Testis (tissue), 3 donors: Measurements from ENCODE around the gene MTOR. TPM values are rescaled to one million over a fixed set of nuclear protein-coding genes. Genes with fewer than 3 reads are reported as not detected.

Source experiments
- DNase-seq: peaks from one replicate; pipeline ENCODE4 v3.0.0-alpha.2; 2019
- H3K27ac ChIP-seq, 2 donors: fragments of 200-600 bp; sonication (generic); one replicate each; pipeline ENCODE4 v1.5.1; 2019
- H3K27me3 ChIP-seq: fragments of 200-600 bp; sonication (generic); one replicate; pipeline ENCODE4 v1.5.1; 2019
- H3K36me3 ChIP-seq: fragments of 200-600 bp; sonication (generic); one replicate; pipeline ENCODE4 v1.5.1; 2017; ENCODE audit warnings: low read depth; ENCODE audit errors: missing control alignments
- H3K4me1 ChIP-seq: fragments of 200-600 bp; sonication (generic); one replicate; pipeline ENCODE4 v1.5.1; 2019
- H3K4me3 ChIP-seq, 2 donors: fragments of 200-600 bp; sonication (generic); one replicate each; pipeline ENCODE4 v1.5.1; 2017 to 2019
- H3K9me3 ChIP-seq: fragments of 200-600 bp; sonication (generic); one replicate; pipeline ENCODE4 v1.5.1; 2017
- POLR2A ChIP-seq: fragments of 450-650 bp; IDR thresholded peaks from one replicate; pipeline ENCODE4 v1.6.1; 2017; ENCODE audit warnings: antibody characterized with exemption, mild to moderate bottlenecking, moderate library complexity
- WGBS, 2 donors: methylation state at CpG; one replicate each; pipeline ENCODE4 v1.1.5; 2018; 5-methylcytosine and 5-hydroxymethylcytosine counted together
- intact Hi-C: fragments of 100-400 bp; cut with DNase I; formaldehyde crosslinking; loops from one replicate; pipeline ENCODE4 v1.15.1; 2023; ENCODE audit warnings: low total_unique reads
- polyA plus RNA-seq: library from polyadenylated mRNA; stranded (reverse); fragments of 350-450 nt; fragmentation: Illumina TruSeq; extraction: RNeasy Lipid Tissue Mini Kit (QIAGEN cat#74804); gene quantifications from one replicate; pipeline ENCODE4 v1.2.3, GENCODE V29; 2014; ENCODE audit warnings: low read depth, low replicate concordance; ENCODE audit not compliant: insufficient read depth
- total RNA-seq, 2 donors: library from RNA; depleted of rRNA; stranded (reverse); fragments of >200 nt; gene quantifications; one replicate each; pipeline ENCODE4 v1.2.3, GENCODE V29; 2016
- TF ChIP-seq, protein P1 (sequence below), 3 experiments: fragments of 450-650 bp in 2 of 3; fragments of 200-600 bp in 1 of 3; sonication (generic) in 1 of 3; IDR thresholded peaks; one replicate each; pipeline ENCODE4 v1.5.1; 2016 to 2019; ENCODE audit warnings: antibody characterized with exemption in 3 of 3, mild to moderate bottlenecking in 2 of 3, moderate library complexity in 1 of 3

The MTOR gene
- total and polyA plus RNA-seq, 3 donors from 2014 or later: 83.3 to 129 (median 108) TPM

DNA sequence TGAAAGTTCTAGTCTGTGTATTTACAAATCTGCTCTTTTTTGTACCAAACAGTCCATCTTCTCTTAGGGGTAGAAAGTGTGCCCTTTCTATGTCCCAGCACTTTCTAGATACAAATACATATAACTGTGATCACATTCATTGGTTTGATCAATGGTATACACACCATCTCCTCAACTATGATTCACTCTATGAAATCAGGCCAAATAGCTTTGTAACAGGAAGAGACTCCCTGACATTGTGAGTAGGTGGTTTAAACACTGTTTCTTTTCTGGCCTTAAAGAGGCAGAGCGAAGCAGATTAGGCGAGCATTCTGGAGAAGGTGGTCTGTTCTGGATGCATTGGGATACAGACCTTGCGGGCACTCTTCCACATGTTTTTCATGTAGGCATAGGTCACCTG is 123.4 kb downstream of the MTOR start:
- intact Hi-C loops: no loop called here
- no peak for DNase-seq
- WGBS, 2 donors: 71 to 82% methylated on average over 3 of the region's 3 CpGs
- H3K27ac ChIP-seq: peak overlapping the region; percentile 3 to 54
- TF ChIP-seq, protein P1, sequence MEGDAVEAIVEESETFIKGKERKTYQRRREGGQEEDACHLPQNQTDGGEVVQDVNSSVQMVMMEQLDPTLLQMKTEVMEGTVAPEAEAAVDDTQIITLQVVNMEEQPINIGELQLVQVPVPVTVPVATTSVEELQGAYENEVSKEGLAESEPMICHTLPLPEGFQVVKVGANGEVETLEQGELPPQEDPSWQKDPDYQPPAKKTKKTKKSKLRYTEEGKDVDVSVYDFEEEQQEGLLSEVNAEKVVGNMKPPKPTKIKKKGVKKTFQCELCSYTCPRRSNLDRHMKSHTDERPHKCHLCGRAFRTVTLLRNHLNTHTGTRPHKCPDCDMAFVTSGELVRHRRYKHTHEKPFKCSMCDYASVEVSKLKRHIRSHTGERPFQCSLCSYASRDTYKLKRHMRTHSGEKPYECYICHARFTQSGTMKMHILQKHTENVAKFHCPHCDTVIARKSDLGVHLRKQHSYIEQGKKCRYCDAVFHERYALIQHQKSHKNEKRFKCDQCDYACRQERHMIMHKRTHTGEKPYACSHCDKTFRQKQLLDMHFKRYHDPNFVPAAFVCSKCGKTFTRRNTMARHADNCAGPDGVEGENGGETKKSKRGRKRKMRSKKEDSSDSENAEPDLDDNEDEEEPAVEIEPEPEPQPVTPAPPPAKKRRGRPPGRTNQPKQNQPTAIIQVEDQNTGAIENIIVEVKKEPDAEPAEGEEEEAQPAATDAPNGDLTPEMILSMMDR (IDR thresholded peaks at IDR 0.05): no peak
- no peak for TF ChIP-seq POLR2A
- no peaks in the 10 kb centered on the region for H3K9me3 ChIP-seq
- H3K4me3 ChIP-seq: no peak overlapping the region
- no peaks in the 10 kb centered on the region for H3K27me3 ChIP-seq
- H3K36me3 ChIP-seq: no peaks in the 10 kb centered on the region
- peaks cover 35% of the 10 kb centered on the region for H3K4me1 ChIP-seq

DNA sequence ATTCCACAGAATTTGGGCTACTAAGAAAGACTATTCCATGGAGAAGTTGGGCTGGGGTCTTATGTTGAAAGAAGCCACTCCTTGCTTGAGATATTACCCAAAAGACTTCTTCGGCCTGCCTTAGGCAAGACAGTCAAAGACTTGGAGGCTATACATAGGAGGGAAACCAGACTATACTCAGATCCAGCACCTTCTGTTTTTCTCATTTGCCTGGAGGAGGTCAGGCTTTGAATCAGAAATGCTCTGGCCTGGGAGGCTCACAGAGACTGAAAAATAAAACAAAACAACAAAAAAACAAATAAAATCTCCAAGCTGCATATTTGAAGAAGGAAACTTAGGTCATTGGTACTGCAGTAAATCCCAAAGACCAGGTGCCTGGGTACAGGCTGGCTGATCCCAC is 124.3 kb downstream of the MTOR start:
- H3K27ac ChIP-seq: no peak overlapping the region
- TF ChIP-seq, protein P1 (IDR thresholded peaks at IDR 0.05): no peak
- TF ChIP-seq POLR2A: no peak
- H3K36me3 ChIP-seq: no peaks in the 10 kb centered on the region
- no peaks in the 10 kb centered on the region for H3K27me3 ChIP-seq
- no peak for DNase-seq
- H3K4me3 ChIP-seq: no peak overlapping the region
- 100% methylated on average over 1 of the region's 1 CpG for WGBS, 2 donors
- intact Hi-C loops: no loop called here
- no peaks in the 10 kb centered on the region for H3K9me3 ChIP-seq
- peaks cover 40% of the 10 kb centered on the region for H3K4me1 ChIP-seq

GRCh38 chr1:11134898-11135266 is 127.5 kb downstream of the MTOR start:
- WGBS, 2 donors: 66 to 72% methylated on average over 5 of the region's 5 CpGs
- TF ChIP-seq POLR2A: no peak
- TF ChIP-seq, protein P1 (IDR thresholded peaks at IDR 0.05): no peak
- DNase-seq: no peak
- Histone ChIP-seq H3K27me3 (no peaks in the 10 kb centered on the region), H3K27ac (no peak overlapping the region), H3K36me3 (no peaks in the 10 kb centered on the region), H3K9me3 (no peaks in the 10 kb centered on the region), H3K4me1 (peaks cover 44% of the 10 kb centered on the region), H3K4me3 (no peak overlapping the region)
- intact Hi-C loops: no loop called here

DNA sequence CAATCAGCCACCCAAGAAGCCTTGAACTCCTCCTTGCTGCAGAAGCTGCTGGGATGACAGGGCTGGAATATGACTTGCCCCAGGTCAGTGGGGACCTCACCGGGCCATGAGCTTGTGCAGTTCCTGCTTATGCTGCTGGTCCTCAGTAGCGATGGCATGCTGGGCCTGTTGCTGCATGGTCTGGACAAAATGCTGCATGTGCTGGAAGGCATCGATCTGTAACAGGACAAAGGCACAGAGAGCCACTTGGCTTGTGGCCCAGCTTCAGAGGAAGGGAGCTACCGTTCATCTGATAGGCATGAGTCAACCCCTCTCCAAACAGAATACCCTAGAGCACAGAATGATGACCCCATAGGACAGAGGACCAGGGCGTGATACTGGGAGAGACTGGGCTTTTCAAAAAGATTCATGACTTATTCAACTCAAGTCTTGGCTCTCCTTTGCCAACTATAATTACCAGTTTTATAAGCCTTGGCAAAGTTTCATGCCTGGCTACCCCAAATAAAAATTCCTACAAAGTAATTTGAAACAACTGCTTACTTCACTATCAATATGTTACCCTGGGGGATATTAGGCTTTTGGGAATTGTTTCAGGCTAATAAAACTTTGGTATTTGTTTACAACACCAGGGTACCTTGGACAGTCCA is 128.0 kb downstream of the MTOR start:
- intact Hi-C loops: no loop called here
- Histone ChIP-seq H3K4me3 (no peak overlapping the region), H3K36me3 (no peaks in the 10 kb centered on the region), H3K27me3 (no peaks in the 10 kb centered on the region), H3K4me1 (peaks cover 40% of the 10 kb centered on the region), H3K9me3 (no peaks in the 10 kb centered on the region), H3K27ac (no peak overlapping the region)
- DNase-seq: peak; percentile 28
- TF ChIP-seq, protein P1 (IDR thresholded peaks at IDR 0.05): no peak
- no peak for TF ChIP-seq POLR2A
- WGBS, 2 donors: 39 to 67% methylated on average over 4 to 5 of the region's 5 CpGs
